OCI-LY7 (cell line): ENCODE data around the gene C19orf18. TPM values are rescaled to one million over a fixed set of nuclear protein-coding genes. Genes with fewer than 3 reads are reported as not detected.

ENCODE experiments used
- Bru-seq: library from RNA; stranded (reverse); fragments of 400-500 nt; gene quantifications from one replicate; lab custom pipeline; 2021; lab: Mats Ljungman, UMichigan
- BruChase-seq, 2 experiments: library from RNA; stranded (reverse); fragments of 400-500 nt; gene quantifications; one replicate each; lab custom pipeline; 2021; lab: Mats Ljungman, UMichigan
- BruUV-seq: library from RNA; stranded (reverse); fragments of 400-500 nt; replicated peaks from 2 replicates; lab custom pipeline; 2021; lab: Mats Ljungman, UMichigan
- CTCF ChIA-PET: fragments of 300-600 bp; sonication (Branson Sonifier 250); formaldehyde crosslinking; loops from one replicate; lab custom pipeline; 2022; ENCODE audit warnings: antibody characterized with exemption; ENCODE audit not compliant: unreplicated experiment; lab: Charles Lee
- POLR2A ChIA-PET: fragments of 300-600 bp; sonication (Branson Sonifier 250); formaldehyde crosslinking; loops from one replicate; lab custom pipeline; 2022; ENCODE audit warnings: antibody characterized with exemption; lab: Charles Lee
- DNase-seq: peaks from one replicate; pipeline ENCODE4 v3.0.0-alpha.2; 2015; ENCODE audit warnings: low spot score
- H2AFZ ChIP-seq: fragments of 200-600 bp; sonication (generic), shearing (Covaris generic); 2 replicates; pipeline ENCODE4 v1.6.1; 2014; ENCODE audit warnings: mild to moderate bottlenecking, antibody characterized with exemption, low read length, moderate library complexity
- H3K27ac ChIP-seq: fragments of 200-600 bp; sonication (generic); 2 replicates; pipeline ENCODE4 v1.5.1; 2014; ENCODE audit warnings: mixed run types, low read depth, mild to moderate bottlenecking, moderate library complexity, low read length, inconsistent platforms; ENCODE audit not compliant: poor library complexity, severe bottlenecking
- H3K36me3 ChIP-seq: fragments of 200-600 bp; sonication (generic); 2 replicates; pipeline ENCODE4 v1.6.1; 2014; ENCODE audit warnings: mild to moderate bottlenecking, antibody characterized with exemption, low read length, moderate library complexity, mixed read lengths; ENCODE audit not compliant: insufficient read depth
- H3K4me1 ChIP-seq: fragments of 200-600 bp; sonication (generic); 2 replicates; pipeline ENCODE4 v1.5.1; 2014; ENCODE audit warnings: mild to moderate bottlenecking, low read length; ENCODE audit not compliant: insufficient read depth, poor library complexity, severe bottlenecking
- H3K4me2 ChIP-seq: fragments of 200-600 bp; sonication (generic); 2 replicates; pipeline ENCODE4 v1.6.1; 2014; ENCODE audit warnings: mild to moderate bottlenecking, low read length
- H3K4me3 ChIP-seq: fragments of 200-600 bp; sonication (generic); 2 replicates; pipeline ENCODE4 v1.5.1; 2014; ENCODE audit warnings: mild to moderate bottlenecking, low read depth, low read length; ENCODE audit not compliant: poor library complexity, severe bottlenecking
- H3K79me2 ChIP-seq: fragments of 200-600 bp; sonication (generic); 2 replicates; pipeline ENCODE4 v1.6.1; 2016; ENCODE audit warnings: low read depth, mild to moderate bottlenecking, low read length, moderate library complexity, mixed read lengths; ENCODE audit not compliant: insufficient read depth
- H3K9me2 ChIP-seq: fragments of 200-600 bp; sonication (generic); 2 replicates; pipeline ENCODE4 v1.6.1; 2016; ENCODE audit warnings: mild to moderate bottlenecking, low read length, mixed read lengths; ENCODE audit not compliant: insufficient read depth
- H3K9me3 ChIP-seq: fragments of 200-600 bp; sonication (generic); 2 replicates; pipeline ENCODE4 v1.6.1; 2014; ENCODE audit warnings: mild to moderate bottlenecking, mixed run types, low read length, mixed read lengths
- H4K20me1 ChIP-seq: fragments of 200-600 bp; sonication (generic); 2 replicates; pipeline ENCODE4 v1.6.1; 2014; ENCODE audit warnings: mild to moderate bottlenecking, antibody characterized with exemption, low read length, moderate library complexity, mixed read lengths; ENCODE audit not compliant: insufficient read depth
- CTCF ChIP-seq: fragments of 200-600 bp; sonication (generic); conservative IDR thresholded peaks from 2 replicates; pipeline ENCODE4 v1.5.1; 2014; ENCODE audit warnings: mild to moderate bottlenecking, antibody characterized with exemption, low read length, moderate library complexity, mixed read lengths
- EZH2phosphoT487 ChIP-seq: fragments of 200-600 bp; sonication (generic); IDR thresholded peaks from 2 replicates; pipeline ENCODE4 v1.6.1; 2018; ENCODE audit warnings: low read depth, borderline replicate concordance, mild to moderate bottlenecking, mixed run types, antibody characterized with exemption, low read length, moderate library complexity, mixed read lengths
- intact Hi-C: fragments of 100-400 bp; cut with micrococcal nuclease; formaldehyde crosslinking; loops from one replicate; pipeline ENCODE4 v1.10.0; 2022; ENCODE audit not compliant: unreplicated experiment
- long read RNA-seq: library from polyadenylated mRNA; stranded (forward); transcript quantifications from one replicate; pipeline ENCODE4 v2.0.0, GENCODE V29; 2022
- total RNA-seq, 2 experiments: library from RNA; depleted of rRNA in 1 of 2; stranded (reverse); fragments of >200 nt in 1 of 2; shearing (Covaris generic) in 1 of 2; gene quantifications; 2 replicates each; pipeline ENCODE4 v1.2.3, GENCODE V29; 2014 to 2022

The C19orf18 gene
- total RNA-seq (2014; rRNA removed; shearing (Covaris generic)) (not detected in 2 replicates), total RNA-seq (2022) (not detected in 2 replicates), Bru-seq, nascent RNA (percentile 13 among the genes with signal in this experiment), BruChase-seq, experiment 1, labeled RNA remaining after a 6-hour chase (percentile 13 among the genes with signal in this experiment), BruChase-seq, experiment 2, labeled RNA remaining after a 2-hour chase (percentile 15 among the genes with signal in this experiment)
- long read RNA-seq, result 0 reads

- intact Hi-C loops, result no loop called here
These were observed at the start of gene C19orf18 for GRCh38 chr19:57974434-57974833. TSS of gene C19orf18 (minus strand) at chr19:57974534. CDS start at chr19:57974432, 102 bp downstream.

GRCh38 chr19:58022283-58022660, 47.9 kb upstream of the C19orf18 start:
- no peak overlapping the region for H3K4me3 ChIP-seq
- no peak overlapping the region for H3K27ac ChIP-seq
- no peak overlapping the region for H2AFZ ChIP-seq
- no peaks in the 10 kb centered on the region for H3K36me3 ChIP-seq
- no peak overlapping the region for H3K4me2 ChIP-seq
- TF ChIP-seq EZH2phosphoT487 (no peak), CTCF (no peak)
- intact Hi-C loops, result no loop called here
- no peaks in the 10 kb centered on the region for H3K79me2 ChIP-seq
- H4K20me1 ChIP-seq, result no peaks in the 10 kb centered on the region
- no peaks in the 10 kb centered on the region for H3K4me1 ChIP-seq
- no peak for DNase-seq
- H3K9me3 ChIP-seq, result no peaks in the 10 kb centered on the region
- POLR2A ChIA-PET, result no interaction called here
- H3K9me2 ChIP-seq, result no peaks in the 10 kb centered on the region
- no TSS peak for BruUV-seq
- CTCF ChIA-PET, result no interaction called here

More at GRCh38 chr19:57974434-57974833, at the start of gene C19orf18:
- no peak for DNase-seq
- H3K4me1 ChIP-seq, result no peaks in the 10 kb centered on the region
- H3K4me3 ChIP-seq, result no peak within 1 kb of the TSS
- H3K27ac ChIP-seq, result no peak within 1 kb of the TSS
- H2AFZ ChIP-seq, result no peak within 1 kb of the TSS
- POLR2A ChIA-PET, result no interaction called here
- no peaks in the 10 kb centered on the region for H3K36me3 ChIP-seq
- H4K20me1 ChIP-seq, result no peaks in the 10 kb centered on the region
- H3K79me2 ChIP-seq, result no peaks in the 10 kb centered on the region
- no TSS peak for BruUV-seq
- no peak for TF ChIP-seq CTCF
- no peak within 1 kb of the TSS for H3K4me2 ChIP-seq
- no peaks in the 10 kb centered on the region for H3K9me2 ChIP-seq
- CTCF ChIA-PET, result no interaction called here
- peaks cover 27% of the 10 kb centered on the region for H3K9me3 ChIP-seq

GRCh38 chr19:58021541-58022282, 47.4 kb upstream of the C19orf18 start:
- CTCF ChIA-PET, result no interaction called here
- H3K79me2 ChIP-seq, result no peaks in the 10 kb centered on the region
- POLR2A ChIA-PET, result no interaction called here
- no peak overlapping the region for H3K4me2 ChIP-seq
- H4K20me1 ChIP-seq, result no peaks in the 10 kb centered on the region
- no peaks in the 10 kb centered on the region for H3K9me3 ChIP-seq
- intact Hi-C loops, result no loop called here
- no peak overlapping the region for H2AFZ ChIP-seq
- no peaks in the 10 kb centered on the region for H3K36me3 ChIP-seq
- DNase-seq, result no peak
- TF ChIP-seq EZH2phosphoT487, result no peak
- no peak for TF ChIP-seq CTCF
- no TSS peak for BruUV-seq
- H3K27ac ChIP-seq, result no peak overlapping the region
- no peaks in the 10 kb centered on the region for H3K9me2 ChIP-seq
- no peaks in the 10 kb centered on the region for H3K4me1 ChIP-seq
- H3K4me3 ChIP-seq, result no peak overlapping the region
